H1 (cell line): Measurements from ENCODE around the gene AAGAB. TPM values are rescaled to one million over a fixed set of nuclear protein-coding genes. Genes with fewer than 3 reads are reported as not detected.

ENCODE experiments used
- EGR1 ChIP-seq: IDR thresholded peaks from 2 replicates; pipeline ENCODE4 v1.6.1; 2011; ENCODE audit warnings: low read depth, low read length, borderline replicate concordance
- EP300 ChIP-seq, 2 experiments: IDR thresholded peaks; 1 replicate in 1 of 2; 2 replicates in 1 of 2; pipeline ENCODE4 v1.6.1; 2011 to 2012; ENCODE audit warnings: low read depth in 2 of 2, low read length in 2 of 2, mild to moderate bottlenecking in 2 of 2, borderline replicate concordance in 1 of 2, inconsistent platforms in 1 of 2, moderate library complexity in 1 of 2
- EZH2 ChIP-seq: fragments of 200-600 bp; sonication (generic); IDR thresholded peaks from 2 replicates; pipeline ENCODE4 v1.7.1; 2012; ENCODE audit warnings: low read depth, mild to moderate bottlenecking, moderate library complexity, low read length, inconsistent platforms; ENCODE audit not compliant: severe bottlenecking
- polyA plus RNA-seq, 7 experiments: library from polyadenylated mRNA; depleted of rRNA in 3 of 7; stranded (reverse) in 5 of 7; unstranded in 2 of 7; fragments of >200 nt in 5 of 7; fragments of 200-250 nt in 2 of 7; gene quantifications; 1 replicate in 5 of 7; 2 replicates in 1 of 7; 4 replicates in 1 of 7; pipeline versions ENCODE4 v1.2.1 to v1.2.3, GENCODE V29; 2011 to 2013; ENCODE audit warnings: missing spikeins in 2 of 7, mixed read lengths in 2 of 7
- total RNA-seq: library from RNA; stranded (reverse); fragmentation: NEBNext Ultra II Directional; extraction: Animal tissue kit (Norgen Biotek cat#: 25700); gene quantifications from 2 replicates; pipeline ENCODE4 v1.2.1, GENCODE V29; 2021

AAGAB gene
- total and polyA plus RNA-seq, 2 of the 8 experiments (the other 6 are each of a cell fraction or from before 2014, with no cell fraction given) = 20.1 to 45.9 TPM

DNA sequence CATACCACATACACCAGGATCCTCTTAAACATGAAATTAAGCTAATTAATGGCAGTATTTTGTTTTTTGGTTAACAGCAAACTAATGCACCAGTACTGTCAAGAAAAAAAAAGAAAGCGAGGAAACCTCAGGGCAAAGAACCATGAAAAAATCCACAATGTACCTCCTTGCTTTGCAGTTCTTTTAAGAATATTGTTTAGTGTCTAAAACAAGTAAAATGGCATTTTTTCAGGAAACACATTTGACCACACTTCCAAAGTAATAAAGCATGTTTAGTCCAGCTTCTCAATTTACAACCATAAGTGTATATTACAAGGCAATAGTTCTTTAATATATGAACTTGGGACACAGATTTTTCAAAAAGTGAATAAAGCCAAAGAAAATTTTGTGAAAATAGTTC is 26.6 kb downstream of the AAGAB start (continued):
- TF ChIP-seq EZH2 (no peak), EP300 (IDR thresholded peaks at IDR 0.05; ENCODE audit: borderline replicate concordance in 1 of 2, low read depth in 2 of 2, low read length in 2 of 2) (no peak), EGR1 (no peak)
